HepG2 (cell line): Measurements from ENCODE around the gene SMDT1. TPM values are rescaled to one million over a fixed set of nuclear protein-coding genes. Genes with fewer than 3 reads are reported as not detected.

ENCODE experiments used
- ATF1 ChIP-seq: IDR thresholded peaks from 2 replicates; pipeline ENCODE4 v1.6.1; 2016; ENCODE audit warnings: mild to moderate bottlenecking, control low read depth
- EEA1 ChIP-seq: sonication (generic); formaldehyde crosslinking; IDR thresholded peaks from 2 replicates; pipeline ENCODE4 v1.5.1; 2020; ENCODE audit warnings: mild to moderate bottlenecking, missing genetic modification reagents, borderline replicate concordance
- ERF ChIP-seq: IDR thresholded peaks from 2 replicates; pipeline ENCODE4 v1.6.1; 2018; ENCODE audit warnings: missing biosample characterization, missing genetic modification reagents
- MIER3 ChIP-seq: IDR thresholded peaks from 2 replicates; pipeline ENCODE4 v1.6.1; 2016; ENCODE audit warnings: missing compliant biosample characterization, borderline replicate concordance
- PAF1 ChIP-seq: IDR thresholded peaks from 2 replicates; pipeline ENCODE4 v1.6.1; 2016; ENCODE audit warnings: missing genetic modification reagents, missing compliant biosample characterization
- PAWR ChIP-seq: sonication (generic); formaldehyde crosslinking; IDR thresholded peaks from 2 replicates; pipeline ENCODE4 v1.4.0; 2020; ENCODE audit warnings: missing genetic modification reagents, mild to moderate bottlenecking, borderline replicate concordance
- RARA ChIP-seq: IDR thresholded peaks from 2 replicates; pipeline ENCODE4 v1.6.1; 2016; ENCODE audit warnings: missing genetic modification reagents, missing compliant biosample characterization
- RBM22 ChIP-seq: fragments of 200-400 bp; formaldehyde crosslinking; optimal IDR thresholded peaks from 2 replicates; pipeline ENCODE3; 2017; ENCODE audit warnings: mild to moderate bottlenecking, low read length, moderate library complexity
- SMAD1 ChIP-seq: sonication (generic); formaldehyde crosslinking; IDR thresholded peaks from 2 replicates; pipeline ENCODE4 v1.4.0; 2020; ENCODE audit warnings: missing genetic modification reagents, low read depth, mild to moderate bottlenecking, borderline replicate concordance
- THAP11 ChIP-seq: IDR thresholded peaks from 2 replicates; pipeline ENCODE4 v1.6.1; 2016; ENCODE audit warnings: missing biosample characterization, missing genetic modification reagents
- ZNF484 ChIP-seq: sonication (generic); formaldehyde crosslinking; IDR thresholded peaks from 2 replicates; pipeline ENCODE4 v1.5.1; 2020; ENCODE audit warnings: mild to moderate bottlenecking, low read depth, missing genetic modification reagents, borderline replicate concordance
- ZNF761 ChIP-seq: sonication (generic); formaldehyde crosslinking; conservative IDR thresholded peaks from 2 replicates; pipeline ENCODE4 v1.4.0; 2020; ENCODE audit warnings: mild to moderate bottlenecking, missing genetic modification reagents
- ZNF781 ChIP-seq: sonication (generic); formaldehyde crosslinking; IDR thresholded peaks from 2 replicates; pipeline ENCODE4 v1.5.1; 2020; ENCODE audit warnings: borderline replicate concordance, mild to moderate bottlenecking, missing genetic modification reagents; ENCODE audit errors: not compliant biosample characterization
- polyA plus RNA-seq, 8 experiments: library from polyadenylated mRNA; depleted of rRNA in 3 of 8; stranded (reverse) in 7 of 8; unstranded in 1 of 8; fragments of >200 nt; fragmentation: Illumina TruSeq in 4 of 8; extraction: Trizol in 4 of 8; gene quantifications; 2 replicates each; pipeline versions ENCODE4 v1.2.1 to v1.2.3, GENCODE V29; 2011 to 2016; ENCODE audit warnings: low read depth in 4 of 8, missing spikeins in 1 of 8, mixed read lengths in 1 of 8; ENCODE audit not compliant: insufficient read depth in 1 of 8
- total RNA-seq, 5 experiments: library from RNA; depleted of rRNA; stranded (reverse); fragments of >200 nt; fragmentation: Illumina TruSeq; extraction: Trizol; gene quantifications; 2 replicates each; pipeline ENCODE4 v1.2.3, GENCODE V29; 2016; ENCODE audit warnings: low read depth in 1 of 5
- TF ChIP-seq, protein P1 (sequence below): sonication (generic); formaldehyde crosslinking; IDR thresholded peaks from 2 replicates; pipeline ENCODE4 v1.4.0; 2020; ENCODE audit warnings: missing genetic modification reagents
- TF ChIP-seq, protein P2 (sequence below): IDR thresholded peaks from 2 replicates; pipeline ENCODE4 v1.4.0; 2020; ENCODE audit warnings: mild to moderate bottlenecking, missing genetic modification reagents
- TF ChIP-seq, protein P3 (sequence below): sonication (generic); formaldehyde crosslinking; IDR thresholded peaks from 2 replicates; pipeline ENCODE4 v1.5.1; 2020; ENCODE audit warnings: missing genetic modification reagents, mild to moderate bottlenecking, borderline replicate concordance
- TF ChIP-seq, protein P4 (sequence below): sonication (generic); formaldehyde crosslinking; IDR thresholded peaks from 2 replicates; pipeline ENCODE4 v1.4.0; 2020; ENCODE audit warnings: missing genetic modification reagents, mild to moderate bottlenecking, borderline replicate concordance
- TF ChIP-seq, protein P5 (sequence below): IDR thresholded peaks from 2 replicates; pipeline ENCODE4 v1.6.1; 2016

Gene SMDT1
- total and polyA plus RNA-seq, 2 of the 13 experiments (the other 11 are each of a cell fraction or from before 2014, with no cell fraction given), result 8.3 to 26.6 TPM

DNA sequence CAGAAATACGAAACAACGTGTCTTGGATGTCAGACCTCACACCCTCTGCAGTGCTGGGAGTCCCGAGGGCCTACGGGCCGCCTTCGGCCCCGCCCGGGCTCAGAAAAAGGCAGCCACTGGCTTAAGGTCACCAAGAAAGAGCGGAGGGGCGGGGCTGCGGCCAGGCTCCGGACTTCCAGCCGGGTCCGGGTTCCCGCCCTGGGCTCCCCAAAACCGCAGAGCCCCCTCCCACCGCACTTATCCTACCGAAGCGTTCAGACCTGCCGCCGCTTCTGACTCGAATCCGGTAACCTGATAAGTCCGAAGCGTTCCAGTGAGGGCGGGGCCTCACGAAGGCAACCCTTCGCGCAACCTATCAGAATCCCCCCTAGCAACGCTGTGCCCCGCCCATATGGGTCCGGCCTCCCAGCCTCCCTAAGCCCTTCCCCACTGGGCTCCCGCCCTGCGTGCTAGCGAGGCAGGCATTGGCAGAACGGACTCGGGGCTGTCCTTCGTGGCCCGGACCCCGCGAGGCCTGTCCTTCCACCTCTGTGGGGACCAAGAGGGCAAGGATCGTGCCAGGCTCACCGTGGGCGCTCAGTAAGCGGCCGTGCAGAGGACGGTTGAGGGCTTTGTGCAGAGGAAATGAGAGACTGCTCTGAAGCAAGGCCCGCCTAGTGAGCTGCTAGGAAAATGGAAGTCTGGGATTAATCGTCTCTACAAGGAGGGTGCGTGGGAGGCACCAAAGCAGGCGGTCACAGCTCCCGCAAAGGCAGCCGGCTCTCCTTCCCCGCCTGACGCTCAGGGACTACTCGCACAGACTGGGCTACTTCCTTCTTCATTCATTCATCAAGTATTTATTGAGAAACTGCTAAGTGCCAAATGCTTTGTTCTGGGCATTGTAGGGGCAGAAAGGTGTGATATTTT lies 8.7 kb upstream of the SMDT1 start, which contains the start of gene NAGA (continued):
- TF ChIP-seq ERF (CRISPR knock-in tag) (peak; percentile 87), ATF1 (no peak), RBM22 (no peak), PAF1 (CRISPR knock-in tag) (no peak), THAP11 (peak; percentile 83), ZNF761 (CRISPR knock-in tag) (0 out of 2 replicates have a peak, but pooled peaks have one; percentile 72), PAWR (no peak), EEA1 (CRISPR knock-in tag) (peak; percentile 58; the same call in 1 of the 2 replicates), ZNF781 (CRISPR knock-in tag) (peak; percentile 89), RARA (CRISPR knock-in tag) (no peak; the same call in 1 of the 2 replicates), SMAD1 (CRISPR knock-in tag) (no peak), MIER3 (CRISPR knock-in tag) (peak; percentile 36; the same call in 1 of the 2 replicates), ZNF484 (no peak)
- TF ChIP-seq, protein P1, sequence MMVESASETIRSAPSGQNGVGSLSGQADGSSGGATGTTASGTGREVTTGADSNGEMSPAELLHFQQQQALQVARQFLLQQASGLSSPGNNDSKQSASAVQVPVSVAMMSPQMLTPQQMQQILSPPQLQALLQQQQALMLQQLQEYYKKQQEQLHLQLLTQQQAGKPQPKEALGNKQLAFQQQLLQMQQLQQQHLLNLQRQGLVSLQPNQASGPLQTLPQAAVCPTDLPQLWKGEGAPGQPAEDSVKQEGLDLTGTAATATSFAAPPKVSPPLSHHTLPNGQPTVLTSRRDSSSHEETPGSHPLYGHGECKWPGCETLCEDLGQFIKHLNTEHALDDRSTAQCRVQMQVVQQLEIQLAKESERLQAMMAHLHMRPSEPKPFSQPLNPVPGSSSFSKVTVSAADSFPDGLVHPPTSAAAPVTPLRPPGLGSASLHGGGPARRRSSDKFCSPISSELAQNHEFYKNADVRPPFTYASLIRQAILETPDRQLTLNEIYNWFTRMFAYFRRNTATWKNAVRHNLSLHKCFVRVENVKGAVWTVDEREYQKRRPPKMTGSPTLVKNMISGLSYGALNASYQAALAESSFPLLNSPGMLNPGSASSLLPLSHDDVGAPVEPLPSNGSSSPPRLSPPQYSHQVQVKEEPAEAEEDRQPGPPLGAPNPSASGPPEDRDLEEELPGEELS (CRISPR knock-in tag), result no peak; the same call in 1 of the 2 replicates
- TF ChIP-seq, protein P2, sequence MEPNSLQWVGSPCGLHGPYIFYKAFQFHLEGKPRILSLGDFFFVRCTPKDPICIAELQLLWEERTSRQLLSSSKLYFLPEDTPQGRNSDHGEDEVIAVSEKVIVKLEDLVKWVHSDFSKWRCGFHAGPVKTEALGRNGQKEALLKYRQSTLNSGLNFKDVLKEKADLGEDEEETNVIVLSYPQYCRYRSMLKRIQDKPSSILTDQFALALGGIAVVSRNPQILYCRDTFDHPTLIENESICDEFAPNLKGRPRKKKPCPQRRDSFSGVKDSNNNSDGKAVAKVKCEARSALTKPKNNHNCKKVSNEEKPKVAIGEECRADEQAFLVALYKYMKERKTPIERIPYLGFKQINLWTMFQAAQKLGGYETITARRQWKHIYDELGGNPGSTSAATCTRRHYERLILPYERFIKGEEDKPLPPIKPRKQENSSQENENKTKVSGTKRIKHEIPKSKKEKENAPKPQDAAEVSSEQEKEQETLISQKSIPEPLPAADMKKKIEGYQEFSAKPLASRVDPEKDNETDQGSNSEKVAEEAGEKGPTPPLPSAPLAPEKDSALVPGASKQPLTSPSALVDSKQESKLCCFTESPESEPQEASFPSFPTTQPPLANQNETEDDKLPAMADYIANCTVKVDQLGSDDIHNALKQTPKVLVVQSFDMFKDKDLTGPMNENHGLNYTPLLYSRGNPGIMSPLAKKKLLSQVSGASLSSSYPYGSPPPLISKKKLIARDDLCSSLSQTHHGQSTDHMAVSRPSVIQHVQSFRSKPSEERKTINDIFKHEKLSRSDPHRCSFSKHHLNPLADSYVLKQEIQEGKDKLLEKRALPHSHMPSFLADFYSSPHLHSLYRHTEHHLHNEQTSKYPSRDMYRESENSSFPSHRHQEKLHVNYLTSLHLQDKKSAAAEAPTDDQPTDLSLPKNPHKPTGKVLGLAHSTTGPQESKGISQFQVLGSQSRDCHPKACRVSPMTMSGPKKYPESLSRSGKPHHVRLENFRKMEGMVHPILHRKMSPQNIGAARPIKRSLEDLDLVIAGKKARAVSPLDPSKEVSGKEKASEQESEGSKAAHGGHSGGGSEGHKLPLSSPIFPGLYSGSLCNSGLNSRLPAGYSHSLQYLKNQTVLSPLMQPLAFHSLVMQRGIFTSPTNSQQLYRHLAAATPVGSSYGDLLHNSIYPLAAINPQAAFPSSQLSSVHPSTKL (CRISPR knock-in tag), result peak; percentile 51
- TF ChIP-seq, protein P3, sequence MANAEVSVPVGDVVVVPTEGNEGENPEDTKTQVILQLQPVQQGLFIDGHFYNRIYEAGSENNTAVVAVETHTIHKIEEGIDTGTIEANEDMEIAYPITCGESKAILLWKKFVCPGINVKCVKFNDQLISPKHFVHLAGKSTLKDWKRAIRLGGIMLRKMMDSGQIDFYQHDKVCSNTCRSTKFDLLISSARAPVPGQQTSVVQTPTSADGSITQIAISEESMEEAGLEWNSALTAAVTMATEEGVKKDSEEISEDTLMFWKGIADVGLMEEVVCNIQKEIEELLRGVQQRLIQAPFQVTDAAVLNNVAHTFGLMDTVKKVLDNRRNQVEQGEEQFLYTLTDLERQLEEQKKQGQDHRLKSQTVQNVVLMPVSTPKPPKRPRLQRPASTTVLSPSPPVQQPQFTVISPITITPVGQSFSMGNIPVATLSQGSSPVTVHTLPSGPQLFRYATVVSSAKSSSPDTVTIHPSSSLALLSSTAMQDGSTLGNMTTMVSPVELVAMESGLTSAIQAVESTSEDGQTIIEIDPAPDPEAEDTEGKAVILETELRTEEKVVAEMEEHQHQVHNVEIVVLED, result peak; percentile 75
- TF ChIP-seq, protein P4, sequence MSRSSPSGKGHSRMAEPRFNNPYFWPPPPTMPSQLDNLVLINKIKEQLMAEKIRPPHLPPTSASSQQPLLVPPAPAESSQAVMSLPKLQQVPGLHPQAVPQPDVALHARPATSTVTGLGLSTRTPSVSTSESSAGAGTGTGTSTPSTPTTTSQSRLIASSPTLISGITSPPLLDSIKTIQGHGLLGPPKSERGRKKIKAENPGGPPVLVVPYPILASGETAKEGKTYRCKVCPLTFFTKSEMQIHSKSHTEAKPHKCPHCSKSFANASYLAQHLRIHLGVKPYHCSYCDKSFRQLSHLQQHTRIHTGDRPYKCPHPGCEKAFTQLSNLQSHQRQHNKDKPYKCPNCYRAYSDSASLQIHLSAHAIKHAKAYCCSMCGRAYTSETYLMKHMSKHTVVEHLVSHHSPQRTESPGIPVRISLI, result no peak
- TF ChIP-seq, protein P5, sequence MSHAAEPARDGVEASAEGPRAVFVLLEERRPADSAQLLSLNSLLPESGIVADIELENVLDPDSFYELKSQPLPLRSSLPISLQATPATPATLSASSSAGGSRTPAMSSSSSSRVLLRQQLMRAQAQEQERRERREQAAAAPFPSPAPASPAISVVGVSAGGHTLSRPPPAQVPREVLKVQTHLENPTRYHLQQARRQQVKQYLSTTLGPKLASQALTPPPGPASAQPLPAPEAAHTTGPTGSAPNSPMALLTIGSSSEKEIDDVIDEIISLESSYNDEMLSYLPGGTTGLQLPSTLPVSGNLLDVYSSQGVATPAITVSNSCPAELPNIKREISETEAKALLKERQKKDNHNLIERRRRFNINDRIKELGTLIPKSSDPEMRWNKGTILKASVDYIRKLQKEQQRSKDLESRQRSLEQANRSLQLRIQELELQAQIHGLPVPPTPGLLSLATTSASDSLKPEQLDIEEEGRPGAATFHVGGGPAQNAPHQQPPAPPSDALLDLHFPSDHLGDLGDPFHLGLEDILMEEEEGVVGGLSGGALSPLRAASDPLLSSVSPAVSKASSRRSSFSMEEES, result no peak
